GM20431 (cell line): ENCODE measurements around the gene TRAK1.

ENCODE experiments used
- in situ Hi-C: fragments of 300-500 bp; cut with MseI, MboI; formaldehyde crosslinking; loops from one replicate; pipeline ENCODE4 v1.15.0; 2020; ENCODE audit warnings: low sequenced_read_pairs; ENCODE audit not compliant: unreplicated experiment

The TRAK1 gene

GRCh38 chr3:42140665-42141203 lies 49.6 kb downstream of the TRAK1 start:
- in situ Hi-C loops: no loop called here

DNA sequence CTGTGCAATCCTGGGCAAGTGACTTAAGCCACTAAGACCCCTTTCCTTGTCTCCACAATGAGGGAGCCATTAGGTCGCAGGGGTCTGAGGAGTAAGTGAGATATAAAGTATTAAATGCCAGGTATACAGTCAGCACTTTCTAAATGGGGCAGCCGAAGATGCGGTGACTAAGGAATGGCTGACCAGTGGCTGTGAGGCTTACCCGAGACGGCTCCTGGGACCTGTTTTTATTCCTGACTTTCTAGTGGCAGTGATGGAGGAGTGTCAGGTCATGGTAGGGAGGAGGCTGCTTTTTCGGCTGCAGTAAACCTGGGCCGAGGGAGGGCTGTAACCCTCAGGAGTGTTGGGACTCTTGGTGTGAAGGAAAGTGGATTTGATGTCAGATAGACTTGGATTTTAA lies 52.3 kb downstream of the TRAK1 start:
- in situ Hi-C loops: no loop called here

- in situ Hi-C loops: no loop called here
Measured at GRCh38 chr3:42144209-42144608, 53.1 kb downstream of the TRAK1 start.

- in situ Hi-C loops: no loop called here
Measured at GRCh38 chr3:42148086-42148848, 57.1 kb downstream of the TRAK1 start.

- in situ Hi-C loops: no loop called here
Measured at GRCh38 chr3:42148982-42149432, 57.9 kb downstream of the TRAK1 start.

DNA sequence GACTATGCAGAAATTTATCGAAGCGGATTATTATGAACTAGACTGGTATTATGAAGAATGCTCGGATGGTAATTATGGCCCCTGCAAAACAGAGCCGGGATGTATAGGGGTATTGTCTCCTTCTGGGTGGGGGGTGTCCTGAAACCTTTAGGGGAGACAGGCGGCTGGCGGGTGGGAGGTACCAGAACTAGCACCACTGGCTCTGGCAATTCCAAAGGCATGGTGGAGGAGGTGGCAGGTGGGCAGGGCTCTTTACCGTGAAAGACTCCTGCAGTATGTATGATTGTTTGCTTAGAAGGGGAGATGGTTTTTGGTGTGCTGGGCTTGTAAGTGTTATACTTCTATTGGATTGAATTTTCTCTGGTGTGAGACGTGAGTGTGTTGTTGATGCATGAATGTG lies 58.4 kb downstream of the TRAK1 start:
- in situ Hi-C loops: no loop called here

DNA sequence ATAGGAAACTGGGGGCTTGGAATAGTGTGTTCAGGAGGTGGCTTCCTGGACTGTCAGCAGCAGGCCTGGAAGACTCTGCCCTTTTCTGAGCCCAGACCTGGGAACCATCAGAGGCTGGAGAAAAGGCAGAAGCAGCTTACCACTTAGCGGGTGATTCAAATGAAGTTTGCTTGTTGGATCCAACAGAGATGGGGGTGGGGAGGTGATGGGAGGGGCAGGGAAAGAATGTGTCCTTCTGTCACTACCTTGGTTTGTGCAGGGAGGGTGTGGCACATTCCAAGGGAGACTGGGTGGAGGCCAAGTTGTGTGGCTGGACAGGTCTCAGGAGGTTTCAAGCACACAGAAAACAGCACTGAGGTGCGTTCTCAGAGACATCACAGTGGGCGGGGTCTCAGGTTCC lies 58.8 kb downstream of the TRAK1 start:
- in situ Hi-C loops: no loop called here

GRCh38 chr3:42151596-42152168 lies 60.5 kb downstream of the TRAK1 start:
- in situ Hi-C loops: no loop called here

DNA sequence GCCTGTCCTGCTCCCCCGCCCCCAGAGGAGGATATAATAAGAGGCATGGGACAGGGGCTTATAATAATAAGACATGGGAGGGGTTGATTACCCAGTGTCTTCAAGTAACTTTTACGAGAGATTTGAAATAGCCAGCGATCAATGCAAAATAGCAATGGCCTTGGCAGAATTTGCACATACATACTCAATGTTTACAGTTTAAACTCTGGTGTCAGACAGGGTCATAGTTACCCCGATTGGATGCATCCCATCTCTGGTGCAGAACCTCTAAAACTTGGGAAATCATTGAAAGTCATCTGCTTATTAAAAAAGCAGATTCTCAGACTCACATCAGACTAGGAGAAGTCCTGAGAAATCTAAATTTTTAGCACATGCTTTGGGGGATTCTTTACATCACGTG lies 61.0 kb downstream of the TRAK1 start:
- in situ Hi-C loops: no loop called here

GRCh38 chr3:42153039-42153438 lies 61.9 kb downstream of the TRAK1 start:
- in situ Hi-C loops: no loop called here

DNA sequence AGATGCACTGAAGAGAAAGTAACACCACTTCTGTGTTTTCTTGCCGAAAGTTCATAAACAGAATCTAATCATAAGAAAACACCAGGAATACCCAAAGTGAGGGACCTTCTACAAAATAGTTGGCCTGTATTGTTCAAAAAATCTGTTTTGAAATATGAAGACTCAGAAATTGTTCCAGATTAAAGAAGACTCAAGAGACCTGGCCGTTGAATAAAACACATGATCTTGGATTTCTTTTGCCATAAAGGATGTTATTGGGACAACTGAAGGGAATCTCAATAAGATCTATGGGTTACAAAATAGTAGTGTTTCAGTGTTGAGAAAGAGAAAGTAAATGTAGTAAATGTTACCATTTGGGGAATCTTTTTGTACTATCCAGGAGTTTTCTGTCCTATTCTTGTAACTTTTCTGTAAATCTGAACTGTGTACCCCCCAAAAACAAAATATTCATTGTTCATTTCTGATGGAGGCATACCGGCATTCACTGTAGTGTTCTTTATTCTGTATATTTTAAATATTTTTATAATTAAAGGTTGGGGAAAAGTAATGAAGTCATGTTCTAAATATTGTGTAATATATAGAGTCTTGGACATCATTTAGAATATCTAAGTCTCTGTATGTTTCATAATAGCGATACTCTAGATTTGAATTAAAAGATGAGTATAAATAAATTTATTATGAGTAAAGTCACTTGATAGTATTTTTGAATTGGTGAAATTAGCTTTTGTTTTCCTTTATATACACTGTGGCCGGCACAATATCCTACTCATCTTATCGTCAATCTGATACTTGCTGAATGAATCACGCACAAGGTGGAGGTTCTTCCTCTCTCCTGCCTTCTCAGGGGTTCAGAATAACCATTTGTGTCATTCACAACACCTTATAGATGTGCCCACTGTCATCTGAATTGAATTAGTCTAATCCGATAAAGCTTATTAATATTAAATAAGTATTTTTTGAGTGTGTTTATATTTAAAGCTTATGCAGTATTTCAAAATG lies 66.7 kb downstream of the TRAK1 start:
- in situ Hi-C loops: no loop called here

- in situ Hi-C loops: no loop called here
Measured at GRCh38 chr3:42159147-42159546, 68.0 kb downstream of the TRAK1 start.

DNA sequence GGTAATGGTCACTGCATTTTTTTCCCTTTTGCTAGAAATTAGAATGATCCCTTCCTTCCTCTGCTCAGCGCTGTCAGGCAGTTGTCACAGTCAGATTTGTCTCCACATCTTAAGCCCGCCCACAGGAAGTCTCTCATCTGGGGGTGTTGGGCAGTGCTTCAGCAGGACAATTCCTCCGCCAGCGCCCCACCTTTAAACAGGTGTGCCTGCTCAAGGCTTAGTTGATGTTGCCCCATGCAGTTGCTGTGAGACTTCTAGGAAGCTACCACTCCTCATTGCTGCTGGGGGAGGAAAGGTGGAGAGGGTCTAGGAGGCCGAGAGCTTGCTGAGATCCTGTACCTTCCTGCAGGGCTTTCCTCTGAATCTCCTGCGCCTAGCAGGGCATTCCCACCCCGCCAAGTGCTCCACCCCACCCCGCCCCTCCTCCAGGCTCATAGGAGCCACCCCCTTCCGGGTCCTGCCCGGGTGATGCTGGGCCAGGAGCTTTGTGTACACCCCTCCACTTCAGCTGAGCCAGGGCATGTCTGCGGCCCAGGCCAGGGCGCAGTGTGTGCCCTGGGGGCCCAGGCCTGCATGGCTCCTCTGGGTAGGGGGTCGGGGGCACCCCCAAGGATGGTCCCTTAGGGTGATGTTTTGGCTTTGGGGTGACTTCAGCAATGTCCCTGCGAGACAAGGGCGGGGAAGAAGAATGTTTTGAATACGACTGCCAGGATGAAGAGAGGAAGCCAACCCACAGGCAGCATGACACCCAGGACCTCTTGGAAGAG lies 68.7 kb downstream of the TRAK1 start:
- in situ Hi-C loops: no loop called here

DNA sequence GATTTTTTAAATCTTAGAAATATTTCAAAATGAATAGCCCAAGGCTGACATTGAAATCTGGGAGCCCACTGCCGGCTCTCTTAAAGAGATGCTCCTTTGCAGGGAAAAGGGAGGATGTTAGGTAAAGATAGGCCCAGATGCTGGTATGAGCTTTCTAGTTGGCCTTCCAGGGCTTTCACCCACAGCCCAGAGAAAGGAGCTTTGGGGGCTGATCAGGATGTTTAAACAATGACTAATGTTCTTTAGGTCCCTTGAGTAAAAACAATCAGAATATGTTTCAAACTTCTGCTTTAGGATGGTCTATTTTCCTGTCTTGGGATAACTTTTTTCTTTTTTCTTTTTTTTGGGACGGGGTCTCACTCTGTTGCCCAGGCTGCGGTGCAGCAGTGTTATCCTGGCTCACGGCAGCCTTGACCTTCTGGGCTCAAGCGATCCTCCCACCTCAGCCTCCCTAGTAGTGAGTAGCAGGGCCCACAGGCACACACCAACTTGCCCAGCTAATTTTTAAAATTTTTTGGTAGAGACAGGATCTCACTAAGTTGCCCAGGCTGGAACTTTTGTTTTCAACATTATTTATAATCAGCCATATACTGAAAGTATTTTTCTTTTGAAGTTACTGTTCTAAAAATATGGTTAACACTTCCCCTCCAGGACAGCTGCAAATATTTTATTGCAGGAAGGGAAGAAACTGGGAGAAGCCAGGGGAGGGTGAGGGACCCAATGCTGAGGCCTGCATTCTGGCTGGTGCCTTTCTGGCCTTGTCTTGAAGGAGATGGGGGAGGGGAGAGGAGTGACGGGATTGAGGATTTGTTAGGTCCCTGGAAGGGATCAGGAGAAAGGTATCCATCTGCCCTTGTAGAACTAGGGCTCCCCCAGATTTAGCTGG lies 70.1 kb downstream of the TRAK1 start:
- in situ Hi-C loops: no loop called here

GRCh38 chr3:42162462-42162861 lies 71.3 kb downstream of the TRAK1 start:
- in situ Hi-C loops: no loop called here

DNA sequence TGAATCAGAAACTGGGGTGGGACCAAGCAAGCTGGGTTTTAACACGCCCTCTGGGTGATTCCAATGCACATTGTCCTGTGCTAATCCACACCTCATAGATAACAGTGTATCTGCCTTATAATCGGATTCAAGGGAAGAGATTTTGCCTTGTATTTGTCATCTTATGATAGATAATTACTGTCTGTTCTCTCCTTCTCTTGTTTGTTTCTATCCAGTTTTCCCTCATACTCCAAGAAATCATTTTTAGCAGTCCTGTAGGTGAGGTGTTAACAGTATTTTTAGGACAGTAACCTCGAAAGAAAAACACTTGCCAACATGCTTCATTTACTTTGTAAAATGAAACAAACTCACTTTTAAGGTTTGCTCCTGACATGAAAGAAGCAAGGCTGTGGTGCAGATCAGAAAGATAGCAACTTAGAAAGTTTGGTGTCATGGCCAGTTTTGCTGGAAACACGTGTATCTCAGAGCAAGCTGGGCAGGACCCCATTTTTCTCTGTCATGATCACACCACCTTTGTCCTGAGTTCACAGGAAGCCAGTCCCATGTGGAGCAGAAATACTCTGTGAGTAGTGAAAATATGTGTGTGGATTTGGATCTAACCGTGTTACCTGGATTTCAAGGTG lies 72.6 kb downstream of the TRAK1 start:
- in situ Hi-C loops: no loop called here

DNA sequence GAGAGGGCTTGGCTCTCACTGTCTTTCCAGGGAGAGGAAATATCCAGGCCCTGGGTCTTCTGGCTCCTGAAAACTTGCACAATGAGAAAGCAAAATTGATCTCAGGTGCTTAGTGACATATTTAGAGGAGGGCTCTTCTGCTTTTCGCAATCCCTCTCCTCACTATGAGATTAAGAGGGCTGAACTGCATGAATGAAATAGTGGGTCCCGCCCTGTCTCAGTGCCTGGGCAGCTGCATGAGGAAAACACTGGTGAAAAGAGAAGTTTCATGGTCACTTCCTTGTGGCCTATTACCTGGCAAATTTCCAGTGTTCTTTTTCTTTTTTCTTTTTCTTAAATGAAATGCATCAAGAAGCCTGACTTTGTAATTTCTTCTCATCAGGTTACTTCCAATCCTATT lies 73.5 kb downstream of the TRAK1 start:
- in situ Hi-C loops: no loop called here

DNA sequence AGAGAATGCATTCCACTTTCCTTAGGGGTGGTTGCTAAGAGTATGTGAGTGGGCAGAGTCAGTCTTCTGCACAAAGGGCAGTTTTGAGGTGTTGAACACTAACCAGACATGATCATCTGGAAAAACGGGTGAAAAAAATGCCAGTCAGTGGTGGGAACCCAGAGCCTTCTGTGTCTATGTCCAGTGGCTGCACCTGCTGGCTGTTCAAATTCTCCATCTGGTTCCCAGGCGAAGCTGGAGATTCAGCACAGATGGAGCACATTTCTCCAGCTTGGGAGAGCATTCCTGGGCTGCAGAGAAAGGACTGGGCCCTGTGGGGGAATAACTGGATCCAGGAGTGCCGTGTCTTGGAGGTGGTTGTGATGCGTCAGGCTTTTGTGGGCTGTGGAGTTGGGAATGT lies 74.1 kb downstream of the TRAK1 start:
- in situ Hi-C loops: no loop called here
